Measurements from ENCODE around the gene ILF2. TPM values are rescaled to one million over a fixed set of nuclear protein-coding genes. Genes with fewer than 3 reads are reported as not detected.

The ILF2 gene
- polyA plus RNA-seq, 1 of the 3 experiments (the other 2 are of a cell fraction), result 189 TPM

- TF ChIP-seq MEF2A (IDR thresholded peaks at IDR 0.05; ENCODE audit: borderline replicate concordance, low read depth) (no peak), POLR2AphosphoS5 (IDR thresholded peaks at IDR 0.05; ENCODE audit: low read depth, low read length) (no peak), TAF1 (IDR thresholded peaks at IDR 0.05; ENCODE audit: borderline replicate concordance, low read depth, low read length) (no peak), NRF1 (IDR thresholded peaks at IDR 0.05; ENCODE audit: low read depth, low read length) (no peak)
These were observed 7.1 kb upstream of the ILF2 start (continued) for GRCh38 chr1:153677718-153678518.

- Histone ChIP-seq H3K27me3 (ENCODE audit: insufficient read depth) (peaks cover 8% of the 10 kb centered on the region), H3K4me1 (ENCODE audit: control insufficient read depth in 1 of 2, insufficient read depth in 2 of 2, low read depth in 1 of 2, low read length in 1 of 2) (peaks cover 7 to 12% of the 10 kb centered on the region in 2 experiments; a peak in 2 of 4 replicates), H3K9me2 (no peaks in the 10 kb centered on the region), H3K9ac (no peak overlapping the region), H3K9me3 (no peaks in the 10 kb centered on the region), H3K4me2 (no peak overlapping the region), H4K20me1 (ENCODE audit: insufficient read depth) (no peaks in the 10 kb centered on the region), H3K27ac (ENCODE audit: low read depth in 2 of 2, low read length in 1 of 2) (no peak overlapping the region), H3K79me2 (ENCODE audit: insufficient read depth) (peaks cover 23% of the 10 kb centered on the region), H2AFZ (ENCODE audit: low read depth) (no peak overlapping the region), H3F3A (replicated peaks; ENCODE audit: insufficient read depth) (peaks cover 26% of the 10 kb centered on the region), H3K4me3 (ENCODE audit: low read depth in 2 of 2, low read length in 1 of 2) (no peak overlapping the region), H3K36me3 (replicated peaks in 1 of 2; ENCODE audit: control insufficient read depth in 1 of 2, insufficient read depth in 2 of 2, low read length in 1 of 2) (peaks cover 1 to 12% of the 10 kb centered on the region in 2 experiments)
- ChIA-PET CTCF (interaction anchor here (1.6 kb wide), 1 partner anchor 75 kb away, joined by 4 read pairs; no protein-coding TSS in a partner anchor), POLR2A (no interaction called here)
- WGBS (ENCODE audit: low lambda C conversion rate), result 98% methylated on average over 2 of the region's 2 CpGs
- DNase-seq, result no peak
- TF ChIP-seq JUND (IDR thresholded peaks at IDR 0.05) (no peak), PBX3 (IDR thresholded peaks at IDR 0.05) (no peak), EP300 (IDR thresholded peaks at IDR 0.05; ENCODE audit: borderline replicate concordance in 1 of 2, low read depth in 1 of 2, low read length in 1 of 2) (no peak), TAF1 (IDR thresholded peaks at IDR 0.05; ENCODE audit: borderline replicate concordance, low read depth, low read length) (no peak), RAD21 (IDR thresholded peaks at IDR 0.05; ENCODE audit: low read length) (no peak), MEF2A (IDR thresholded peaks at IDR 0.05; ENCODE audit: borderline replicate concordance, low read depth) (no peak), POLR2AphosphoS5 (IDR thresholded peaks at IDR 0.05; ENCODE audit: low read depth, low read length) (no peak), USF2 (IDR thresholded peaks at IDR 0.05; ENCODE audit: borderline replicate concordance, low read depth, low read length) (no peak), GABPA (IDR thresholded peaks at IDR 0.05; ENCODE audit: low read depth) (no peak), CHD2 (IDR thresholded peaks at IDR 0.05; ENCODE audit: low read length, partially characterized antibody) (no peak), SMC3 (IDR thresholded peaks at IDR 0.05; ENCODE audit: low read depth, low read length) (no peak), FOSL2 (IDR thresholded peaks at IDR 0.05; ENCODE audit: borderline replicate concordance, low read depth) (no peak), SIN3A (IDR thresholded peaks at IDR 0.05; ENCODE audit: borderline replicate concordance, low read depth, low read length) (no peak), MXI1 (IDR thresholded peaks at IDR 0.05; ENCODE audit: low read depth, low read length) (no peak), RFX5 (IDR thresholded peaks at IDR 0.05; ENCODE audit: low read length) (no peak), ZBTB33 (IDR thresholded peaks at IDR 0.05; ENCODE audit: borderline replicate concordance, low read depth) (no peak)
These were observed 2.7 kb upstream of the ILF2 start for GRCh38 chr1:153673511-153673910.

Measured in SK-N-SH (cell line).